GM18526 (cell line): Measurements from ENCODE around the gene CFAP65.

Experiments used
- POLR2A ChIP-seq: IDR thresholded peaks from 3 replicates; pipeline ENCODE4 v1.6.1; 2011; ENCODE audit not compliant: insufficient read length; ENCODE audit errors: extremely low read depth

Gene CFAP65

DNA sequence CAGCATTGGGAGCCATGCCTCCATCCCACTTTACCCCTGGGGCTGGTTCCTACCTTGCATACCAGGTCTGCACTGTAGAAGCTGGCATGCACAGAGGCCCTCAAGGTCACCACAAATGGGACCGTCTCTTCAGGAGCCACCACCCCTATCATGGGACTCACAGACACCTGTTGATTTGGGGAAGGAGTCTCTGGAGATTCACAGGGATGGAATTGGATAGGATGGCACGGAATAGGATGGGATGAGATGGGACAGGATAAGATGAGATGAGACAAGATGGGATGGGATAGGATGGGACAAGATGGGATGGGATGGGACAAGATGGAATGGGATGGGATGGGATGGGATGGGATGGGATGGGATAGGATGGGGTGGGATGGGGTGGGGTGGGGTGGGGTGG is 32.0 kb downstream of the CFAP65 start:
- no peak for TF ChIP-seq POLR2A

DNA sequence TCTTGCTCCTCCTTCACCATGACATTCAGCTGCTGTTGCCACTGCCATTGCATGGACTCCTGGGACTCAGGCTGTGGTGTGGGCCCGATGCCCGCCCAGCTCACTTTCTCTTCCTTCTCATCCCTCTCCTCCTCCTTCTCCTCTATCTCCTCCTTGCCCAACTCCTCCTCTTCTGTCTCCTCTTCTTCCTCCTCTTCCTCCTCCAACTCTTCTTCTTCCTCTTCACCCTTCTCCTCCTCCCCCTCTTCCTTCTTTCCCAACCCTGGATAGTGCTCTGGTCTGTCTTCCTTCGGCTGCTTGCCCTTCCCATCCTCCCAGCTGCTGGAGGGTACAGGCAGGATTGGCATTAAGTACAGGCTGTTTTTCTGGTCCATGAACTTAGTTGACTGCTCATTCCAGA is 37.3 kb downstream of the CFAP65 start:
- no peak for TF ChIP-seq POLR2A

DNA sequence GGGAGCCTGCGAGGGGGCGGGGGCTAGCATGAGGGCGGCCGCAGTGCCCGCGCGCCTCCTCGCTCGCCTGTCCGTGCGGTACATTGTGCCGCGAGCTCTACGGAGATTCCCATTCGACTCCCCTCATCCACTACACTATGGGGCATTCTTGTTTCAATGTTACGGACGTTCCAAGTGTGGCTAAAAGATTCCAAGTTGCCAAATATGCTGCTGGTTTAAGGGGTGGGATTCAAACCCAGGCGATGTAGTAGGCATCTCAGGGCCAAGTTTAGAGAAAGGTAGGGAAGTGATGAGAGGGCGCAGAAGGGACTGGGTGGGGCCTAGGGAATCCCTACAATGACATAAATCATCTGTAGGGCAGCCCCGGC is 38.1 kb downstream of the CFAP65 start:
- TF ChIP-seq POLR2A, result no peak

DNA sequence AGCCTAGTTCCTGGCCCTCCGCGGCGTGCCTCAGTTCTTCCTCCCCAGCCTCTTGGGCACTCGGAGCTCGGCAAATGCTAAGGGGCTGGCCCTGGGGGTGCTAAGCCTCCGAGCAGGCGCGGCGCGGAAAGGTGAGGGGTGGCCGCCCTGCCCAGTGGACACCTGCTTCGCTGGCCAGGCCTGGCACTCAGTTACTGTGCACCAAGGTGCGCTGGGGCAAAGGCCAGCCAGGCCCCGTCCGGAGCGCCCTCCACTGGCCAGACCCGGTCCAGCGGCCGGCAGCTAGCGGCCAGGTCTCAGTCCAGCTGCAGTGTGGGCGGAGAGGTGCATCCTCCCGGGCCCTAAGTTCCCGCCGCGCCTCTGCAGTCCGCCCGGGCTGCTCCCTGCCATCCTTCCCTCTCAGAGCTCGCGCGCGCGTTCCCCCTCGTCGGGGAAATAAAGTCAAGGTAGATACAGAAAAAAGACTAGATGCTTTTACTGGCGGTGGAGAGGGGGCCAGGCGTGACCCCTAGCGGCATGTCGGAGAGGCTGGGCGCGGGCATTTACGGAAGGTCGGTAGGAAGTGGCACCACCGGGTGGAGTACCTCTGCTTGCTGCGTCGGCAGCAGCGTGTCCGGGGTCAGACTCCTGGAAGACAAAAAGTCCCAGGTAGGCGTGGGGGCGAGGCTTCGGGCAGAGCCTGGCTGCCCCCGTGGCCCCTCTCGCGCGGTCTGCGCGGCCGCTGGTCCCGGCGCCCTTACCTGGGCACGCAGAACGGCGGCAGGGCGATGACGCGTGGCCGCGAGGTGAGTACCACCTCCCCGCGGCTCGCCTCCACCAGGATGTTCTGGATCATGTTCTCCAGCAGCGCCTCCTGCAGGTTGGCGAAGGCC is 38.7 kb downstream of the CFAP65 start:
- no peak for TF ChIP-seq POLR2A

DNA sequence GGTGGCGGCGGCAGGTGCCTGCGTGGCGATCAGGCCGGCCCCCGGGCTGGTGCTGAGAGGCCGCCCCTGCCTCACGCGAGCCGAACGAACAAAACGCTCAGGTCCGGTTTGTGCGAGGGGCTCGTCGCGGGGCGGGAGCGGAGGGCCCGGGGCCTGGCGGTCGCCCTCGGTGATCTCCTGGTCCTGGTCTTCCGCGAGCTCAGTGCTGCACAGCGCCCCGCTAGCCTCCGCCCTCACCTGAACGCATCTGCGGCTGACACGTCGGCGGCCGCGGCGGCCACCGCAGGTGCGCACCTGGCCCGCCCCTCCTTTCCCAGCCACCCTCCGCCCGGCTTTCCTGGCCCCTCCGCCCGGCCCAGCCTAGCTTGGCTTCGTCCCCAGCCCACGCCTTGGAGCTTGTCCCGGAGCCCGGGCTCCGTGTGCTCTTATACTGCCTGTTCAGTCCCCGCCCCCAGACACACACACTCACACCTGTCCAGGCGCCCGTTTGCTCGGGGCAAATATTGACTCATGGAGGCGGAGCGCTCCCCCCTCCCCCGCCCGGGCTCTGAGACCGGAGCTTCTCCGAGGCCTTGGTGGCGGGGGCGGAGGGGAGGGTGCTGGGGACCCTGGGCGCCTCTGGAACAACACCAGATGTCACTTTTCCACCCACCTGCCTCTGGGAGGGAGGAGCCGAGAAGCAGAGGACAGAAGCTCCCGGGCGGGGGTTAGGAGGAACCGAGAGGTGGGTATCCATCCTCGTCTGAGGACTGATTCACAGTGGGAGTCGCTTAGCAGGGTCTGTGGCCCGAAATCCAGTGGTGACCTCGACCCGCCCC is 39.5 kb downstream of the CFAP65 start:
- no peak for TF ChIP-seq POLR2A

DNA sequence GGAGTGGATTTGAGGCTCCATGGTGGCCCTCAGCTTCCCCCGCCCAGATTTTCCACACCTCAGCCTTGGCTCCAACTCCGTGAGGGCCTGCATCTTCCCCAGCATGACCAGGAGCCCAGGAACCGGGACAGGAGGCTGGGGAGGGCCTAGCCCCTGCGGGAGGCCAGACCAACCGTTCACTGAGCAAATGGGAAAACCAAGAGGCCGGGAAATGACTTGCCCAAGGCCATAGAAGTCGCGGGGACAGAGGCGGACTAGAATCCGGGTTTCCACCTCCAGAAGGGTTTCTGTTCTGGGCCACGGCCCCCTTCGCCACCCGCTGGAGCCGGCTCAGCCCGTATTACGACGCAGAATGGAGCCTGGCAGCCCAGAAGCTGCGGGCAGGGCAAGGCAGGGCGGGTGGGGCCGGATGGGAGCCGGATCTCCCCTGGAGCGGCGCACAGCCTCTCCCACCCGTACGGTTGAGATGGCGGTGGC is 40.2 kb downstream of the CFAP65 start:
- no peak for TF ChIP-seq POLR2A

DNA sequence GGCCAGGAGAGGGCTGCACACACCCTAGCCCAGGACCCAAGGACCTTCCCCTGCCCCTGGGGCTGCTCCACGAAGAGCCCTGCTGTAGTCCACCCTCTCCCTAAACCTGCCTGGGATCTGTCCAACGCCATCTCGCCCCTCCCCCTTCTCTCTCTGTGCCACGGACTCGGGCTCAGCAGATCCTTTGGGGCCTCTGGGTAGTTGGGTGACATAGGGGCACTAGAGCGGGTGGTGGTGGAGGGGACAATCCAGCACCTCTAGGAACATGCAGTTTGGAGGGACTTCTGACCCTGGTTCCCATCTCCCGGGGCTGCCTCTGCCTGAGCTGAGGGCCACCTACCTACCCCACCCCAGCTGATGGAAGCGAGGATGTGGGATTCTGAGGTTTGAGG is 40.8 kb downstream of the CFAP65 start:
- no peak for TF ChIP-seq POLR2A

DNA sequence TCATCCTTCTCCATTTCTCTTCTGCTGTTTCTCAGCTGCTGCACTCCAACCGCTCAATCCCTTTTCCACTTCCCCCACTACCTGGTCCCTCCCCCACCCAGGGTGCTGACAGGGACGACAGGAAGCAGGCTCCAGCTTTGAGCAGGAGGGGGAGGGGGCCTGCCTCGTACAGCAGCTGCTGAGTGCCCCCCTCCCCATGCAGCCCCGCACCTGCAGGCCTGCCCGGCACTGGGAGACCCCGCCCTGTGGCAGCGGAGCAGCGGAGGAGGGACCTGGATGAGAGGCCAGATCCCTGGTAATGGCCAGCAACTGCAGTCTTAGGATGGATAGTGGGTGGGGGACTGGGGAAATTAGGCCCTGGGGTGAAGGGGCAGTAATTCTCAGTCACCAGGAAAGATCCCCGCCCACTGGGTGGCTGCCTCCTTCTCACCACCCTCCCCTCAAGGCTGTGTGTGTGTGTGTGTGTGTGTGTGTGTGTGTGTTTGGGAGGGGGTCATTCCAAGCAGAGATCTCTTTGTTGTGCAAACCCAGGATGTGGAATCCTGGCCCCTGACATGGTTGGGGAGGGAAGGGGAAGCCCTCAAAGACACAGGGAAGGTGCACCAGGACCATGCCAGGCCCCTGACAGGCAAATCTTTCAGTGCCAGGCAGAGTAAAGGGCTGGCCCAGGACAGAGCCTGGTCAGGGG is 41.3 kb downstream of the CFAP65 start:
- no peak for TF ChIP-seq POLR2A

DNA sequence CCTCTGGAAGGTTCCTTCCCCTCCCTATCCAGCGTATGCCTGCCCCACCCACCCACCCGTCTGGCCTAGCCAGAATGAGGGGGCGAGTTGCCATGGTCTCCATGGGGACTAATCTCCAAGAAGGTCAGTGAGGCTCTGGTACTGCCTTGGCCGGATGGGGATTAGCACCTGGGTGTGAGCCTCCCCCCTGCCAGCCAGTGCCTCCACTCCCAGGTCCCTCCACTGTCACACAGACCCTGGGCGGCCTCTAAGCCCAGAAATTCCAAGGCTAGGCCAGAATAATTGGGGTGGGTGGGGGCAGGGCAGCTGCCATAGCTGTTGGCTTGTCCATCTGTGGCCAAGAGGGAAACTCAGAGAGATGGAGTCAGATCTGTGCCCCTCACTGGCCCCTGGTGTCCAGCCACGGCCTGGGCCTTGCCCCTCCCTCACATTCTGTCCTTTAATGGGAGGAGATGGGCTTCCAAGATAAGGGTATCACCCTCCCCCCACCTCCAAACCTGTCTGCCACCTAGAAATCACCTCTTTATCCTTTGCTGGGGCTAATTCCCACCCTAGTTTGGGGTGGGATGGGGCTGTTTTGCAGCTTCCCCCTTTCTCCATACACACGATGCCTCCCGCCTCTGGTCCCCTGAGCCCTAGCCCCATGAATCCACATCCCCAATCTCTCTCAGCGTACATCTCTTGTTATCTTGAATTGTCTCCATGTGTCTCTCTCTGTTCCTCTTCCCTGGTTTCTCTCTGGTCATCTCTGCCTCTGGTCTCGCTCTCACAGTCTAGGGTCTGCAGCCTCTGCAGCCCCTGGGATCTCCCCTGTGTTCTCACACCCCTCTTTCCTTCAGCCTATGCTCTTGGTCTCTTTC is 42.1 kb downstream of the CFAP65 start:
- no peak for TF ChIP-seq POLR2A

DNA sequence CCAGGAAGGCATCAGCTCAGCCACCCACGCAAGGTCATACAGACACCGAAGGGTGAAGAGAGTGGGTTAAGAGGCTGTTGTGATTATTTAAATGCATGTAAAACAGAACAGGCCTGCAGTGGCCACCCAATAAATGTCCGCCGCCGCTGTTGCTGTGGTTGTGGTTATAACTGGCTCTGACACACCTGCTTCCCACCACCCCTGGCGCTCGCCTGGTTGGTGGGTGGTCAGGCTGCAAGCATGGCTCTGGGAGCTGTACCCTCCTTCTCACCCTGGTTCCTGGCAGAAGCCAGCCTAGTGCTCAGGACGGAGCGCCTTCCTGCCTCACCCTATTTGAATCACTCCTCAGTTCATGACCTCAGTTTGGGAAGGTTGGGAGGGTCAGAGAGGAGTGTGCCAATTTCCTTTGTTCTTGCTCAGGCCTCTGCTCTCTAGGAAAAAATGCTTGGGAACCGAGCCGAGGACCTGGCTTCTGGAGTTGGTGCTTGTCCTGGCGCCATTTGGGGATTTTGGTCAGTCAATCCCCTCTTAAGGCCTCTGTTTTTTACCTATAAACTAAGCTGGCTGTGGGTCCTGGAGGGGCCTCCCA is 42.8 kb downstream of the CFAP65 start:
- TF ChIP-seq POLR2A, result no peak

DNA sequence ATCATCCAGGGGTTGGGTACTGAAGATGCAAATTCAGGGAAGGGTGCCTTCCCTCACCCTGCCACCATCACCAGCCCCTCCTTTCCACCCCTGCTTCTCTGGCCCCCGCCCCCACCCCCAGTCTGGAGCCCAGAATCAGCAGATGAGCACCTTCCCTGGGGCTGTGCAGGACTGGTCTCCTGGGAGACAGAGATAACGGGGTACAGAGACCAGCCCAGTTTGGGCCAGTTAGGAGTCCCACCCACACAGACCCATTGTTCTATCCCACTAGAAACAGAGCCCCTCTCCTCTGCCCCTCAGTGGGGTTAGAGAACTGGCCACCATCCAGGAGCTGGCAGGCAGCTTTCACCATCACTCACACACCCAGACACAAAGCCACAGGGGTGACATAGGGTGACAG is 43.6 kb downstream of the CFAP65 start:
- no peak for TF ChIP-seq POLR2A

DNA sequence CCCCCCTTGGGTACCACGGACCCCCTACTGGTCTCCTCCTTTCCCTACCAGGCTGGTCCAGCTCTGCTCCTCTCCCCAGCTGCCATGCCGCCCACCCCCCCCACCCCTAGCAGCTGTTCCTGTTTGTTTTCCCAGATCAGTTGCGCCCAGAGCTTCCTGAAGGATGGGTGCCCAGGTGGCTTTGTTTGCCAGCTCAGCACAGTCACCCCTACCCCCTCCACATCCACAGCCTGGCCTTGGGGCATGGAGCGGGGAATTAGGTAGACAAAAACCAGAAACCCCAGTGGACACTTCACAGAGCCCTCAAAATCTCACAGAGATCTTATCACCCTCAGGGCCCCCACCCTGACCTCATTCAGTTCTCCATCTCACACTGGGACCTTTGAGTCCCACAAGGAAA is 44.4 kb downstream of the CFAP65 start:
- TF ChIP-seq POLR2A, result no peak

DNA sequence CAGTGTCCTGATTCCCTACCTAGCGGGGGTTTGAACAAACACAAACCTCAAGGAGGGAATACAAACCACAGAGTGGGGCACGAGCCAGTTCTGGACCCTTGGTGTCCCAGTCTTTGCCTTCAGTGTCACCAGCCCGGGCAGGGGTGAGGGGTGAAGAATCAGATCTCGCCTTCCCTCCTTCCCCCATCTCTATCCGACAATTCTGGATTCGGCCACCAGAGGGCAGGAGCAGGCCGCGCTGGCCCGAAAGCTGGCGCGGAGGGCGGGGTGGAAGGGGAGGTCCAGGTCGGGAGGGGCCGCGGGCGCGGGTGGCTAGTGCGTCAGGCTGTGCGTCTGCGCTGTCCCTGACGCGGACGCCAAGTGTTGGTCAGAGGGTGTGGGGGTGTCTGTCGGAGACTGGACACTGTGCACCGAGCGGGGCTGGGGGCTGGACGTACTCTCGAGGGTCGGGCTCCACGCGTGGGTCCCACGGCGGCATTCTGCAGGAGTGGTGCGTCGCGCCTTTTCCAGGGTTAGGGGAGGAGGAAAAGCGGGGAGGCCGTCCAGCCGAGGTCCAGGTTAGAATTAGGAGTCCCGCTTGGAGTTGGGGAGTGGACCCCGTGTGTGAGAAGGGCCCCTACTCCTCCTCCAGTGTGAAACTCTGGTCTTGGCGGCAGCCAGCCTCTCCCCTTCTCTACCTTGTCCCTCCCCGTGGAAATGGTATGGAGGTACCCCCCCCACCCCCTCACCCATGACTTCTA is 45.2 kb downstream of the CFAP65 start:
- no peak for TF ChIP-seq POLR2A

DNA sequence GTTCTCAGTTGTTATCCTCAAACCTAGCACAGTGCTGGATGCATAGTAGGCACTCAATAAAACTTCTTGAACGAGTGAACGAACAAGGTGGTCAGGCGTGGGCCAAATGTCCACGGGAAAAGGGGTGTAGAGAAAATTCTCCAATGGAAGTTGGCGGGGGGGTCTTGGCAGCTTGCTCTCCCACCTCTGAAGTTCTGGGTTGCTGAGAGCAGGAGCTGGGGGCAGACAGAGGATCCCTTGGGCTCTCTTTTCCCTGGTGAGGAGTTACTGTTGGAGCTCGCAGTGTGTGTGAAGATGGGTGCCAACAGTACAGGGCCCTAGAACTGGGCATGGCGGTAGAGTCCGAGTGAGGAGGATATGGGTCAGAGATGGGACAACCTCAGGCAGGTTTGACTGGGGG is 45.8 kb downstream of the CFAP65 start:
- TF ChIP-seq POLR2A, result no peak
